NCI-H1436 (cell line): Measurements from ENCODE around the gene ARMCX2.
"Not testable (repeated sequence)": the region's sequence is repeated elsewhere in the genome, so short reads cannot be mapped to it uniquely, and the experiment has no call there.

Experiments
- DNase-seq: peaks from one replicate; lab custom pipeline; 2025; lab: John Stamatoyannopoulos, UW

ARMCX2 gene

GRCh38 chrX:101659601-101660063, at the start of gene ARMCX2:
Gene ARMCX2, minus strand, starts transcription at chrX:101659850. Its CDS starts 2,262 bp downstream, at chrX:101657588.
- DNase-seq: peak; percentile 53

DNA sequence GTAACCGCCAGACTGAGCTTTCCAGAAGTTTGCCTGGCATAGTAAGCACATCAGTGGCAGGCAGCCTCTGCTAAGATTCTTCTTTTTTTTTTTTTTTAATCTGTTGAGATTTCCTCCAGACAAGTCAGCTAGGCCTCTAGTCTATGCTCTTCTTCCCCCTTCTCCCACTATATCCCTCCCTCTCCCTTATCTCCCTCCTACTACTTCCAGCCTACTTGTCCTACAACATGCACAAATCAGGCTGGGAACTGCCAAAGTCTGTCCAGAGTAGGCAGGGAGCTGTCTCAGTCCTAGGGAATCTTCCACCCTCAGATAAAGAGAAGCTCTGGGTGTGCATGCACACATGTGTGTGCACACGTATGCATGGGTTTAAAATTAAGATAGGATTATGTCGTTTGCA, 49.7 kb upstream of the ARMCX2 start:
- no peak for DNase-seq

DNA sequence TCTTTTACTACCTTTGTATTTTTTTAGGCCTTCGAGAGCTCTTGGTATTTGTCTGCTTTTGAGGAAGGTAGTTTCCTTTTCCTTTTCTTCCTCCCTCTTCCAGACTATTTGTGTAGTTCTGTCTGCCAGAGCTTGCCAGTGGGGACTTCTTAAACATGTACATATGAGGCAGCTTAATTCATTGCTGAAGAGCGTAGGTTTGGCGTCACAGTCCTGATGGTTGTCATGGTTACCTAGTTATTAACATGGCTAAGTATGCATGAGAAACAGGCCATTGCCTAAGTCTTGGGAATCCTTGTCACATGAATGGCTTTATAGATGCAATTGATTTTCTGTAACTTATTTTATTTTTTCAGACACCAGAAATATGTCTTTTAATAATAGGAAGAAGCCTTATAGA, 48.5 kb upstream of the ARMCX2 start:
- no peak for DNase-seq

DNA sequence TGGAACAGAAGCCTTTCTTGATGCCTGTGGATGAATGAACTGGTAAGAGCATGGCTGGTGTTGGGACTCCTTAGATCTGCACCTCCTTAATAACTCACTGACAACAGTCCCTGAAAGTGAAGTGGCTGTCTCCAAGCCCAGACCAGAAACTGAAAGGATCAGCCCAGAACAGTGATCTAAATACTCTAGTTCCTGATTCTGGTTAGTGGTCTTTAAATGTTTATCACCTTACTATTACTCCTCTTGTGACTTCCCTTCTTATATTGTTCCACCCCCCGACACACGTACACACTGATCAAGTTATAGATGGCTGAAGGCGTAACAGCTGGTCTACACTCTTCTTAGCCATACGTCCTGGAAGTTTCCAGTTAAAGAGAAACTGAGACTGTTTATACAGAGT, 33.8 kb upstream of the ARMCX2 start:
- no peak for DNase-seq

DNA sequence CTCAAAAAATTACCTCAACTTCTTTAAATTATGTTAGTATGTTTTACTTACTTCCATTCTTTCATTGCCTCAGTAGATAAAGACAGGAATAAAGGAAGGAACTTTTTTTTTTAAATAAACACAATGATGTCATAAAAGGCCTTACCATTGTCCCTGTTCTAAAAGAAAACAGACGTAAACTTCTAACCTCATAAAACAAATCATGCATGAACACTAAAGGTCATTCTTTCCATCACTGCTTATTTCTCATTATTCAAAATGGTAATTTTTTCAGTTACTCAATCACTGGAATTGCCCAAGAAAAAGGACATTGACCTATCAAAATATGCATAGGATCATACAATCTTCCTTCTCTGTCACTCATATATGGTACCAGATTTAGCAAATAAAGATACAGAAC, 32.2 kb upstream of the ARMCX2 start:
- DNase-seq: no peak

DNA sequence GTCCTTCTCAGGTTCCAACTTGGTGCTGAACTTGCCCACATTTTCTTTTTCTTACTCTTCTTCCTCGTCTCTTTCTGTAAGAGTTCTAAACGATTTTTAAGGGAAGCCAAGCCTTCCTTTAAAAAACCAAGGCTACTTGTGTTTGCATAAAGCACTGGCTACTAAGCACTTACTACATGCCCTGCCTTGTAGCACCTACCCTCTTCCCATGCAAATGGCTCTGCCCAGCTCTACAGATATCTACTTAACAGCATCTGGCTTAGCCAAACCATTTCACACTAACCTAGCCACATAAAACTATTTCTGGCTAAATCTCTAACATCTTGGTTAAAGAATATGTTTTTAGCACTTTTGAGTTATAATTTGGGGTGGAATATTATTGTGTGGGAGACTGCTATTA, 26.9 kb upstream of the ARMCX2 start:
- no peak for DNase-seq

GRCh38 chrX:101685923-101686322, 26.3 kb upstream of the ARMCX2 start:
- no peak for DNase-seq

- no peak for DNase-seq
Measured at GRCh38 chrX:101682723-101683122, 23.1 kb upstream of the ARMCX2 start.

GRCh38 chrX:101677028-101677427, 17.4 kb upstream of the ARMCX2 start:
- DNase-seq: no peak

DNA sequence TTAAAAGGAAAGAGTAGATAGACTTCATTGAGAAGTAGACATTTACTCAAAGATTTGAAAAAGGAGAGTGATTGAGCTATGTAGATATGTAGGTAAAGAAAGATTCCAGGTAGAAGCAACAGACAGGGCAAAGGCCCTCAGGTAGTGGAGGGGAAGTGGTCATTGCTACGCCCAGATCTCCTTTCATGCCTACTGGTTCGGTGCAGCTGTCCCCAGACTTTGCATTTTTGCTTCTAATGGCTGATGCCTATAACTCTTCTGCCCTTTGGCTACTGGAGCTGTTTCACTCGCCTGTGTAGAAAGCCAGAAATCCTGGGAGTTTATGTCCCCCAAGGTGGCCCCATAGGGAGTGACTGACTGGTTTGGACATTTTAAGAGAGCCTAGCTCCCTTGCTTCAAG, 16.9 kb upstream of the ARMCX2 start:
- DNase-seq: no peak

DNA sequence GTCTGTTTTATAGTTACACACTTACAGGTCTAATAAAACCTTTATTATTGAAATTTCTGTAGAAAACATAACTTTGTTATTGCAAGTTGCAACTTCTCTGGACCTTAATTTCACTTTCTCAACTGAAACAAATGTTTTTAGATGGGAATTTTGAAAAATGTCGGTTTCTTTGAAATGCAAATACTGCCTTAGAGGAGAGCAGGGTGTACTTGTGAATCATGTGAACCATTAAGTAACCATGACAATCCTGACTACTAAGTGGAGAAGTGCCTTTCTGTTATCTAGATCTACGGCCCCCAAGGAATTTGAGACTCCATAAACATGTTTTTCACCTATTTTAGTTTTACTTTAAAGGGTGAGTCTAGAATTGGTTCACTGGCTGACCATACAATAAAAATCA, 8.5 kb upstream of the ARMCX2 start:
- DNase-seq: no peak

DNA sequence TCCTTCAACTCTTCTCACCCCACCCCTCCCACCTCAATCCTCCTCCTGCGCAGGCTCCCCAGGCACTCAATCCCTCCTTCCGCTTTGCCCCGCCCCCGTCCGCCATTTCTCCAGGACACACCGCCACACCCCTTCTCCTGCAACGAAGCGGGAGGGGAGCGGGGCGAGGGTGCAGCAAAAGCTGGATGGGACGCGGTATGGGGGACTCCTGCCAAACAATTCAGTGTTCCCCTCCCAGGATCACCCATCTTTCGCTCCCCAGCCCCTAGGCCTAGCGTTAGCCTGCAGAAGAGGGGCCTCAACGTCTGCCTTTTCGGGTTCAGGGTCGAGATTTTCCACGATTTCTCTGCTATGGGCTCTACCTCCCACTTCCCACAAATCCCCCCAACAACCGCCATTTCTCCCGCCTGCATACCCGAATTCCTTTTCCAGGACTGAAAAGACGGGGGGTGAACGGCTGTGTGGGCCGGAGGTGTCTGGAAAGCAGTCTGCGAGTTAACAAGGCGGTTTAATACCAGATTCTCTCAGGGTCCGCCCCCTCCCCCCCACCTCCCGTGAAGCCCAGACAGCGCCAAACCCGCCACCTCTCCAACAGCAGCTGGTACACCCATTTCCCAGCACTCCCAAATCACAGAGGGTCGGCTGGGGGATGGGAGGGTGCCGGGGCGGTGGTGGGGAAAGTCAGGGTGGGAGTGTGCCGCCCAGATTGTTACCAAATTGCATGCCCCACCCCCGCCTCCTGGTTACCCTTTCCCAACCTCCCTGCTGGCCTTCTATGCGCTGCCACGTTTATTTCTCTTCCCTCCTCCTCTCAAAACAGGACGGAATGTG, 774 bp downstream of the ARMCX2 start:
- DNase-seq: peak; percentile 70

- DNase-seq: no peak
Measured at GRCh38 chrX:101657495-101657894, 2.2 kb downstream of the ARMCX2 start.

- DNase-seq: no peak
Measured at GRCh38 chrX:101656817-101657216, 2.8 kb downstream of the ARMCX2 start.

- no peak for DNase-seq
Measured at GRCh38 chrX:101655534-101655933, 4.1 kb downstream of the ARMCX2 start.

GRCh38 chrX:101647716-101648115, 11.9 kb downstream of the ARMCX2 start:
- DNase-seq: not testable (repeated sequence)

DNA sequence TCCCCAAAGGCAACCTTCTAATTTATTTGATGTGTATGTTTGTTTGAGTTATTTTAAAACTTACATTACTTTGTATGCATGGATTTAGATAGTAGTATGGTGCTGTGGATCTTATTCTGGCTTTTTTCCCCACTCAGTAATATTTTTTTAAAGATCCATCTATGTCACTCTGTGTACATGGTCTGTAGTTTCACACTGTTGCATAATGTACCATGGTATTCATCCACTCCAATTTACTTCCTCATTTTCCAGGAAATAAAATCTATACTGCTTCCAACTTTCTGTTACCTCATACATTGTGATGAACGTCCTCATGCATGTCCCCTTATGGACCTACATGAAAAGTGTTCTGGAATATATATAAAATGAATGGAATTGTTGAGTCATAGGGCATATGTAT, 17.6 kb downstream of the ARMCX2 start:
- no peak for DNase-seq

- no peak for DNase-seq
Measured at GRCh38 chrX:101639583-101639982, 20.1 kb downstream of the ARMCX2 start.

GRCh38 chrX:101619364-101619763, 40.3 kb downstream of the ARMCX2 start:
- peak; percentile 80 for DNase-seq

GRCh38 chrX:101617211-101618191, 42.1 kb downstream of the ARMCX2 start, which contains the start of gene ARMCX6:
Gene ARMCX6, minus strand, starts transcription at chrX:101618000. Its CDS starts 1,380 bp downstream, at chrX:101616620.
- peak; percentile 80 for DNase-seq

GRCh38 chrX:101605728-101606127, 53.9 kb downstream of the ARMCX2 start:
- DNase-seq: no peak
